Raji (cell line): ENCODE measurements around the gene PRR18.

Source experiments
- POLR2A ChIP-seq: IDR thresholded peaks from 2 replicates; pipeline ENCODE4 v1.6.1; 2011; ENCODE audit warnings: low read depth, low read length, control low read depth; ENCODE audit not compliant: insufficient read depth

PRR18 gene, protein sequence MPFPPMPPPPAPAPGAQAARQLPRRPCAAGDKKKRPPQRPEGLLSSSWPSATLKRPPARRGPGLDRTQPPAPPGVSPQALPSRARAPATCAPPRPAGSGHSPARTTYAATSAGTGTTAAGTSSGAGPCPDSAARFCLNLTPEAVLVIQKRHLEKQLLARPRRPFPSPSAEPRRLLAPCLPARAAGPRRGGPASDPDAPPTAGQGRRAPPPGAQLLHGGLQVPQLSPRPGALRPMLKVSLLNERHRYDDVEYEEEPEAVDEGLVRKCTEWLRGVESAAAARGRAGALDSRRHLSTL

DNA sequence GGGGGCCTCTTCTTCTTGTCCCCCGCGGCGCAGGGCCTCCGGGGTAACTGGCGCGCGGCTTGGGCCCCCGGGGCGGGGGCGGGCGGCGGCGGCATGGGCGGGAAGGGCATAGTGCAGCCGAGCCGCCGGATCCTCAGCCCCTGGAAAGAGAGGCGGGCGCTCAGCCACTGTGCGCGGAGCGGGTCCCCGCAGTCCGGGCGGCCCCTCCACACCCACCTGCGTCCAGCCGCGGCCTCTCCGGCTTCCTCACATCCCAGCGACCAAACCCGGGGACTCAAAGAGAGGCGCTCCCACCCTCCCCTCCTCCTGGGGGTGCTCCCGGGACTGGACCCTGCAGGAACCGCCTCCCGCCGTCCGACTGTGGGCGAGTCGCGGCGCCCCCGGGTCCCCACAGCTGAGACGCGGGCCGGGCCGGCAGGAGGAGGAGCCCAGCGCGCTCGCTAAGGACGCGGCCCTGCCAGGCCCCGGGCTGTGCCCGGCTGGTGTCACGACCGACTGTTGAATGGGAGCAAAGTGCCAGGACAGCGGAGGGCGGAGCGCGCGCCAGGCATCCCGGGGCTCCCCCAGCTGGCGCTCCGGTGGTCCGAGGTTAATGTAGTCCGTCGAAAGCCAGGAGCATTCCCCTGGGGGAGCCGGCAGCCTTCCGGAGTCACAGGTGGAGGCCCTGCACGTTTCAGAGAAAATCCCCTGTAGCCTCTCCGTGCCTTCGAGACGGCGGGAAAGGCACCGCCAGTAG is at the start of gene PRR18:
PRR18 (minus strand) TSS at position 360 of the 736 bp plus-strand sequence; CDS start at position 110, 250 bp downstream.
- no peak for TF ChIP-seq POLR2A

DNA sequence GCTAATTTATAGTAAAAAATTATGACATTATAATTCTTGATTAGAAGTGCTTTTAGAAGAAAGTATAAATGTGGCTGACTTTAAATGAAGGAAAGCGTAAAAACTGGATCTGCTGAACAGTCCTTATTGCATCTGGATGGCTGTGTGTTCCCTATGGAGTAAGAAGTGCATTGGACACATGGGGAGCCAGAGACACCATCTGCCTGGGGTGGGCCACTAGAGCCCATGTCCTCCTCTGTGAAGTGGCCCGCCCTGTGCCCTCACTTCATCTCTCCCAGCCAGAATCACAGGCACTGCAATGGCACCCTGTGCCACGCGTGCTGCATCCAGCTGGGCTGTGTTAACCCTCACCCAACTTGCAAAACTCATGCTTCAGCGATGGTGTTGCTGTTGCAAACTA is 47.4 kb upstream of the PRR18 start:
- TF ChIP-seq POLR2A, result no peak

DNA sequence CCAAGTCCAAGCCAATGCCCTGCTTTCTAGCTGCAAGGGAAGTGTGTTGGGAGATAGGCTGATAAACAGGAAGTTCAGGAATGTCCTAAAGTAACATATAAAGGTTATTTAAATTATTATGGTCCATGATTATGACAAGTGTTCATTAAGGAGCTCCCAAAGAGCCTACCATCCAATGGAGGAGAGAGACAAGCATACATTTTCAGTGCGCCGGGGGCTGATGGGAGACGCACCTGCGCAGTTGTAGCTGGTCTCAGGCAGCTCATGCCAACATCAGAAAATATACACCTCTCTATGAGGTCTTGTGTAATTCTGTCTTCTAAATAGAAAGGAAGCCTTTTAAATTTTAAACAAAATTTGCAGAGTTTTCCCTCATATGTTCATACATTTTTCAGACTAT is 46.8 kb upstream of the PRR18 start:
- TF ChIP-seq POLR2A, result no peak

DNA sequence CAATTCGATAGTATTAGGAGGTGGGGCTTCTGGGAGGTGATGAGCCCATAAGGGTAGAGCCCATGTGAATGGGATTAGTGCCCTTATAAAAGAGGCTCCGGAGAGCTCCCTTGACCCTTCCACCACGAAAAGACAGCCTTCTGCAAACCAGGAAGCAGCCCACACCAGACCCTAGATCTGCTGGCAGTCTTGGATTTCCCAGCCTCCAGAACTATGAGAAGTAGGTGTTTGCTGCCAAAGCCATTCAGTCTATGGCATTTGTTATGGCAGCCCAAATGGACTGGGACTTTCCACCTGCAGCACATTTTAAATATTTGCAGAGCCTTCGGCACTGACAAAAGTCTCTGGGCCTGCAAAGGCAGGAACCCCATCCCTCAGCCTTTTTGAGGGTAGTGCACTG is 46.0 kb upstream of the PRR18 start:
- no peak for TF ChIP-seq POLR2A

DNA sequence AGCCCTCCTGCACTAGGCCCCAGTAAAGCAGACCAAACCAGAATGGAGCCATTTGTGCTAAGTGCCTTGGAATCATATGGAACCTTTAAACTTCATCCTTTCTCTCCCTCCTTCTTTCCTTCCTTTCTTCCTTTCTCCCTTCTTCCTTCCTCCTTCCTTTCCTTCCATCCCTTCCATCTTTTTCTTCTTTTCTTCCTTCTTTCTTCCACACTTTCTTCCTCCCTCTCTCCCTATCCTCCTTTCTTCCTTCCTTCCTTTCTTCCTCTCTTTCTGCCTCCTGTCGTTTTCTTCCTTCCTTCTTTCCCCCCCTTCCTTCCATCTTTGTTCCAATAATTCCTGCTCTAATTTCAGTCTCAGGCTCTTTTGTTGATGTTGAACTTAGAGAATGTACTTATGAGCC is 45.3 kb upstream of the PRR18 start:
- TF ChIP-seq POLR2A, result no peak

DNA sequence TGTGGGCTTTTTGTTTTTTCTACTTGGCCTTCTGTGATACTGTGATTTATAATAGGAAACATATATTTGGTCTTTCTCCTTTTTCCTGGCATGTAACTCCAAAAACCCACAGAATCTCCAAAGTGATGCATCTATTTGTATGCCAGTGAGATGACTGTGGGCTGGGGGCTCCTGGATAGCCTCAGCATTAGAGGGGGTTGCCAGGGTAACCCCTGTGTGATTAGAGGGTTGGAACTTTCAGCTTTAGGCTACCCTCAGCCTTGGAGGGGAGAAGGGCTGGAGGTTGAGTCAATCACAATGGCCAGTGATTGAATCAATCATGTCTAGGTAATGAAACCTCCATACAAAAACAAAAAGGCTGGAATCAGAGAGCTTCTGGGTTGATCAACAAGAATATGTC is 44.7 kb upstream of the PRR18 start:
- no peak for TF ChIP-seq POLR2A

DNA sequence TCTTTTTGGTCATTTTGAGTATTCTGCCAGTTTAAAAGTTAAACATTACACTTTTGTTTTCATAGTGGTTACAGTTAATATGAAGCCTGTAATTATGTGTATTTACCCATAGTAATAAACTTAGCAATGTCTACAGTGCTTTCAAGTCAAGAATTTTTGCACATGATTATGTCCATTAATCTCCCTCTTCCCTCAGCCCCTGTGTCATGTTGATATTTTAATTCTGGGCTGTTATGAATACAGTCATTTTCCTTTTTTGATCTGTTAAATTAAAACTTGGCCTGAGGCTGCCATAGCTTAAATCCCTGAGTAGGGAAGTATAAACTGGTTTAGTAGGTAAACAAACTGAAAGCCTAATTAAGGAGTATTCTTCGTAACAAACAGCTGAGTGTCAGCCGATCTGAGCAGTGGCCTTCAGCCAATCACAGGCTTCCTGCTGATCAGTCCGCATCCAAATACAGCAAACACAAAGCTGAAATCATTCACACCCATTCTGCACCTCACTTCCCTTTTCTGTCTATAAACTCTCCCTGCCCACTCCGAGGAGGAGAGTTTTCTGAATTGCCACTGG is 43.6 kb upstream of the PRR18 start:
- TF ChIP-seq POLR2A, result peak; percentile 46; the same call in 1 of the 2 replicates

DNA sequence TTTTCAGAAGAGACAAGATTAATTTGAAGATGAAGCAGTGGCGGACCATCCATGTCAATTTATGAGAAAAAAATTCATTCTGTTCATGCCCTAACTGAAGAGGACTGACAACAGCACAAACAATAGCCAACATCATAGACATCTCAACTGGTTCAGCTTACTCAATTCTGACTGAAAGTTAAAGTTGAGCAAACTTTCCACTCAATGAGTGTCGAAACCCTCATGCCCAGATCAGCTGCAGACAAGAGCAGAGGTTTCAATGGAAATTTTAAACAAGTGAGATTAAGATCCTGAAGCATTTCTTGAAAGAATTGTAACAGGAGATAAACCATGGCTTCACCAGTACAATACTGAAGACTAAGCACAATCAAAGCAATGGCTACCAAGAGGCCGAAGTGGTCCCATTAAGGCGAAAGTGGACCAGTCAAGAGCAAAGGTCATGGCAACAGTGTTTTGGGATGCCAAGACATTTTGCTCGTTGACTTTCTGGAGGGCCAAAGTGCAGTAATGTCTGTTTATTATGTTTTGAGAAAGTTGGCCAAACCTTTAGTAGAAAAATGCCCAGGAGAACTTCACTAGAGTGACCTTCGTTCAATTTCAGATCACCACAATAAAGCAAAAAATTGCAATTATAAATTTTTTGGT is 40.2 kb upstream of the PRR18 start:
- TF ChIP-seq POLR2A, result no peak

DNA sequence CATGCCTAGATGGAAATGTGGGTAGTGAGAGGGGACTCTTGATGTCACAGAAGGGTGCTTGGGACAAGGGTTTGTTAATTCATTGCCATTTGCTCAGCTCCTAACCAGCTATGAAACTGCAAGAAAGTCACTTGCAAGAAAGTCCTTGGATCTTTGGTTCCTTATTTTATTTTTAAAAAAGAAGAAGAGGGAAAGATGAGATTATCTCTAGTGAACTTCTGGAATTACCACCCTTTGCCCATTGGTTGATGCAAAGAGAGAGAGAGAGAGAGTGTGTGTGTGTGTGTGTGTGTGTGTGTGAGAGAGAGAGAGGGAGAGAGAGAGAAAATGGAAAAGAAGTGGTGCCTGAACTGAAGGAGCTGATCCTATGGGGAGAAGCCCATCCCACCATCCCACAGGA is 38.8 kb upstream of the PRR18 start:
- no peak for TF ChIP-seq POLR2A

DNA sequence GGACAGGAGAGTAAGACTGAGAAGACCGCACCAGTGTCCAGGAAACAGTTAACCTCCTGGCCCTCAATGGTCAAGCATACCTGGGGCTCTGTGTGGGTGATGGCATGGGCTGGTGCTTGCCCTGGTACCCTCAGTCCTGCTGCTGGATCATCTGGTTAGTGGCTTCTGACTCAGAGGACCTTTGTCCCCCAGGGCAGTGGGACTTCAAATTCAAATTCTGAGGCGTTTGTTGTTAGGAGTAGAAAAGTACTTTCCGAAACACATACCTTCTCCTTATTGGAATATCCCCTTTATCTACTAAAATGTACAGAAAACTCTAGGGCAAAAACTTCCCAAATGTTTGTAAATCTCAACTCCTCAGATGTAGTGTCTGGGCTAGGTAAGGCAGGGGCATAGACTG is 38.3 kb upstream of the PRR18 start:
- TF ChIP-seq POLR2A, result no peak

DNA sequence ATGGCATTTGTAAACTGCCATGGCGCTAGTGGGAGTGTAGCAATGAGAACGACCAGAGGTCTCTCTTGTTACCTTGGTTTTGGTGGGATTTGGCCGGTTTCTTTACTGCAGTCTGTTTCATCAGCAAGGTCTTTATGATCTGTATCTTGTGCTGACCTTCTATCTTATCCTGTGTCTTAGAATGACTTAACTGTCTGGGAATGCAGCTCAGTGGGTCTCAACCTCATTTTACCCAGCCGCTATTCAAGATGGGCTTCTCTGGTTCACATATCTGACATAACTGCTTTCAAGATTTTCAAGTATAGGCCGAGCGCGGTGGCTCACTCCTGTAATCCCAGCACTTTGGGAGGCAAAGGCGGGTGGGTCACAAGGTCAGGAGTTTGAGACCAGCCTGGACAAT is 36.0 kb upstream of the PRR18 start:
- no peak for TF ChIP-seq POLR2A

DNA sequence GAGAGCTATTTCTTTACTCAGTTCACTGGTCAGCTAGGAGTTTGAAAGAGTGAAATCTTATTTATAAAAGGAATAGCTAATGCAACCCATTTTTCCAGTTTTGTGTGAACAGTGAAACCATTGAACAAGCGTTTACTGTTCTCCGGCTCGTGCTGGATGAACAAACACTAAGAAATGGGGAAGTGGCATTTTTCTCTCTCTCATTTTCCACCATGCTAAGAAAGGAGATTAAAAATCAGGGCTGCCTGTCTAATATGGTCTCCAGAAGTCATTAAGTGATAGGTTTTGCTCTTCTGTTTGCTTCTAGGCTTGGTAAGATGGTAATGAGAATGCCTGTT is 34.9 kb upstream of the PRR18 start:
- TF ChIP-seq POLR2A, result no peak

DNA sequence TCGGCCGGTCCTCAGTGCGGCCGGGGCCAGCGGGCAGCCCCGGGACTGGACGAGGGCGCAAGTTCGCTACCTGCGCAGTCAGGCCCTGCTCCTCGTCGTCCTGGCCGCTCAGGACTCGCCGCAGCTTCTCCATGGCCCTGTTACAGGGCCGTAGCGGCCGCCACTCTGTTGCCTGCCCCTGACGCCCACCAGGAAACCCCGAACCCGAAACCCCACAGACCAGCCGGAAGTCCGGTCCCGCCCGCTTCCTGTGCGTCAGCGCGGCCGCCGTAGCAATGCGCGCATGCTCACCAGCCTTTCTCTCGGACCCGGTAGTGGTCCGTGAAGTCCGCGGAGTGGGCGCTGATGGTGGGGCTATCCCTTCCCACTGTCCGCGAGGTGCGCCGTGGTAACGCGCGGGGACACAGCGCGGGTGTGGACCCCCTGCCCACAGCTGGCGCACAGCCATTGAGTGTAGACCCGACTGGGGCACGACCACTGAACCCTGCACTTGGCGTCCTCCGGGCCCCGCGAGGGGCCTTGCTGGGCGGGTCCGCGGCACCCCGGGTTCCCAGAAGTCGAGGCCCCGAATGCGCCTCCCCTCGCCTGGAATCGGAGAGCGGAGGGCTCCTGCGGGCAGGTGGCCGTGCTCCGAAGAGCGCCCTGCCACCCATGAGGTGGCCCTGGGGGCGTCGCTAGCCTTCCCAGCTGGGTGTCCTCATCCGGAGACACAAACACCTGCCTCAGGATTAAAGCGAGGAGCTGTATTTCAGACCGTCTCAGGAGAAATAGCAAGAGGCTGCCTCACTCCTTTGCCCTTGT is 34.4 kb upstream of the PRR18 start, which contains the start of gene SFT2D1:
SFT2D1 (minus strand) TSS at position 197 of the 801 bp plus-strand sequence; CDS start at position 133, 64 bp downstream.
- peak; percentile 98 for TF ChIP-seq POLR2A

DNA sequence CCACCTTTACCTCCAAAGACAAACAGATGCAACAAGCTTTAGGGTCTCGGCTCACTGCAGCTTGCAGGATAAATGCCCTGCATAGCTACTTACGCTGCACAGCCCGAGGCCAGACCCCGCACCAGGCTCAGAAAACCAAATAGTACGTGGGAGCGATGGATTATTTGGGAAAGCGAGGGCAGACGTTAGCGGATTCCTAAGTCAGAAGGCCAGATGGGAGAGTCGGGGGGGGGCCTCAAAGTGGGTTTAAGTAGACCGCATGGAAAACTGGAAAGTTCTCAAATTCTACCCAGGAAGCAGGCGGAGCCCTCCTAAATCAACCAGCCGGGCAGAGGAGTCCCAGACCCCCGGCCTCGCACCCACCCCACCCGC is 33.8 kb upstream of the PRR18 start:
- no peak for TF ChIP-seq POLR2A

DNA sequence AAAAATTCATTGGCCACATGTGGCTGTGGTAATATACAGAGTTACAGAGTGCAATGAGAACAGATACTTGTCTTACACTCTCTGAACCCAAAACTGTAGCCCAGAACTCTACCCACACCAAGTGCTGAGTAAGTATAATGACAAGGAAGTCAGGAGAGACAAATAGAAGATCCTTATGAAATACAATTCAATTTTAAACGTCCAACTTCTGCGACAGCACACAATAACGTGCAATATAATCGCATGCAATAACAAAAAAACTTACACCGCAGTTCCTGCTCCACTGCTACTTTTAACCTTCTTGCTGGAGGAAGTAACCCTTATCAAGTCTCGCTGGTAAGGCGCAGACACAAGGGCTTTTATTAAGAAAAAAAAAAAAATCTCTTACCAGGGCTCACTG is 33.3 kb upstream of the PRR18 start:
- TF ChIP-seq POLR2A, result no peak

DNA sequence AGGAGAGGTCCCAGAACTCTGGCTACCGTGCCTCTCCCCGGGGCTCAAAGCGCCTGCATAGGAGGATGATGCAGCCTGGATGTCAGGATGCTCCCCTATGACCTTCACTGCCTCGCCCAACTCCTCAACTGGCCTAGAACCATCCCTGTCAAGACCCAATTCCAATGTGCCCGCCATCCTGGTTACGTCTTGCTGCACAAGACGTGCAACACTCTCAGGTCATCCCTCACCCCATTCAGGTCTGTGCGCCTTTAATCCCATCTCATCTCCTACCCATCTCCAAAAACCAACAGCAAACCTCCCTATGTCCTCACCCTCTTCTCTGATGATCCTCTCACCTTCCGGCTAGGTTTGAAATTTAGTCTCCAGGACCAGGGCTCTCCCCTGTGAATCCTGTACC is 30.7 kb upstream of the PRR18 start:
- no peak for TF ChIP-seq POLR2A

DNA sequence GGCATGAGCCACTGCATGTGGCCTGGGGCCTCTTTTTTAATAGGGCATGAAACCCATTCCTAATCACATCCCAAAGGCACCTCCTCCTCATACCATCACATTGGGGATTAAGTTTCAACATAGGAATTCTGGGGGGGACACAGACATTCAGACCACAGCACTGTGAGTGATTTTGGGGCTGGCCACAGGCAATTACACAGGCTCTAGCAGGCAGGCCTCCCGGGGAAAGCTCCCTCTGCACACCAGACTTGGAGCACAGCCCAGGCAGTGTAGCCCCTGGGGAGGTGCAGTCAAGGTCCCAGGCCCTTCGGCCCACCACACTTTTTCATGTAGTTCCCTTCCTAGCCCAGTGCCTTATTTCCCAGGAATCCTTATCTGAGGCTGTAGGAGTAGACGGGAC is 28.7 kb upstream of the PRR18 start:
- TF ChIP-seq POLR2A, result no peak
